GM23338 (cell line): Measurements from ENCODE around the gene SEPTIN8. TPM values are rescaled to one million over a fixed set of nuclear protein-coding genes. Genes with fewer than 3 reads are reported as not detected.
A peak's percentile ranks its signal among the peaks of the same experiment; 100 is the strongest.

Experiments
- ATAC-seq: fragments of 200-7000 bp; cut with Tn5 transposase; 3 replicates; pipeline ENCODE4 v1.9.1; 2020
- DNase-seq: peaks from one replicate; pipeline ENCODE4 v3.0.0-alpha.2; 2015; ENCODE audit warnings: low spot score
- H2AFZ ChIP-seq: fragments of 200-600 bp; sonication (generic); 2 replicates; pipeline ENCODE4 v1.8.0; 2016; ENCODE audit warnings: antibody characterized with exemption, mild to moderate bottlenecking, moderate library complexity
- H3F3A ChIP-seq: fragments of 200-600 bp; sonication (generic); replicated peaks from 2 replicates; pipeline ENCODE4 v1.8.0; 2017; ENCODE audit warnings: antibody characterized with exemption, mixed run types, low read depth
- H3K27ac ChIP-seq: fragments of 200-600 bp; sonication (generic); 2 replicates; pipeline ENCODE4 v1.6.1; 2016; ENCODE audit warnings: low read depth
- H3K27me3 ChIP-seq: fragments of 200-600 bp; sonication (generic); 2 replicates; pipeline ENCODE4 v1.8.0; 2016; ENCODE audit warnings: mild to moderate bottlenecking, mixed run types, moderate library complexity; ENCODE audit not compliant: insufficient read depth
- H3K36me3 ChIP-seq: fragments of 200-600 bp; sonication (generic); 2 replicates; pipeline ENCODE4 v1.8.0; 2016; ENCODE audit warnings: mild to moderate bottlenecking; ENCODE audit not compliant: insufficient read depth
- H3K4me1 ChIP-seq: fragments of 200-600 bp; sonication (generic); 2 replicates; pipeline ENCODE4 v1.8.0; 2016; ENCODE audit warnings: mild to moderate bottlenecking, moderate library complexity; ENCODE audit not compliant: insufficient read depth
- H3K4me2 ChIP-seq: fragments of 200-600 bp; sonication (generic); 2 replicates; pipeline ENCODE4 v1.7.1; 2017; ENCODE audit warnings: mixed run types
- H3K4me3 ChIP-seq: fragments of 200-600 bp; sonication (generic); 2 replicates; pipeline ENCODE4 v1.6.1; 2016; ENCODE audit warnings: mixed run types
- H3K79me2 ChIP-seq: fragments of 200-600 bp; sonication (generic); replicated peaks from 2 replicates; pipeline ENCODE4 v1.8.0; 2017; ENCODE audit warnings: mild to moderate bottlenecking; ENCODE audit not compliant: insufficient read depth
- H3K9me2 ChIP-seq: fragments of 200-600 bp; sonication (generic); 2 replicates; pipeline ENCODE4 v1.8.0; 2017; ENCODE audit not compliant: insufficient read depth
- H4K20me1 ChIP-seq: fragments of 200-600 bp; sonication (generic); replicated peaks from 2 replicates; pipeline ENCODE4 v1.8.0; 2017; ENCODE audit warnings: mild to moderate bottlenecking; ENCODE audit not compliant: insufficient read depth
- H3K27ac Mint-ChIP-seq: 2 replicates; pipeline ENCODE4 v1.8.0; 2020; ENCODE audit warnings: inconsistent platforms, mild to moderate bottlenecking, moderate library complexity, mixed read lengths
- H3K27me3 Mint-ChIP-seq: 3 replicates; pipeline ENCODE4 v1.8.0; 2022; ENCODE audit warnings: low read depth, mild to moderate bottlenecking, moderate library complexity, mixed read lengths, inconsistent platforms; ENCODE audit not compliant: insufficient read depth, poor library complexity
- H3K36me3 Mint-ChIP-seq: 3 replicates; pipeline ENCODE4 v1.8.0; 2021; ENCODE audit warnings: low read depth, mild to moderate bottlenecking, inconsistent platforms, moderate library complexity, mixed read lengths
- H3K4me1 Mint-ChIP-seq: 3 replicates; pipeline ENCODE4 v1.8.0; 2020; ENCODE audit warnings: mild to moderate bottlenecking, inconsistent platforms, mixed read lengths
- H3K4me3 Mint-ChIP-seq: 3 replicates; pipeline ENCODE4 v1.8.0; 2021; ENCODE audit warnings: moderate library complexity, mild to moderate bottlenecking, inconsistent platforms, mixed read lengths
- H3K9me3 Mint-ChIP-seq: 3 replicates; pipeline ENCODE4 v1.8.0; 2020; ENCODE audit warnings: moderate library complexity, mild to moderate bottlenecking, inconsistent platforms, mixed read lengths
- ETS1 ChIP-seq: IDR thresholded peaks from 2 replicates; pipeline ENCODE4 v1.6.1; 2016; ENCODE audit warnings: antibody characterized with exemption
- EZH2 ChIP-seq: fragments of 200-600 bp; sonication (generic); IDR thresholded peaks from one replicate; pipeline ENCODE4 v1.8.0; 2017; ENCODE audit warnings: antibody characterized with exemption, mild to moderate bottlenecking, low read depth; ENCODE audit not compliant: unreplicated experiment
- EZH2phosphoT487 ChIP-seq: fragments of 200-600 bp; sonication (generic); IDR thresholded peaks from one replicate; pipeline ENCODE4 v1.8.1; 2018; ENCODE audit warnings: antibody characterized with exemption; ENCODE audit not compliant: unreplicated experiment
- POLR2AphosphoS5 ChIP-seq: IDR thresholded peaks from 2 replicates; pipeline ENCODE4 v1.6.1; 2016; ENCODE audit warnings: antibody characterized with exemption, low read depth
- REST ChIP-seq: IDR thresholded peaks from one replicate; pipeline ENCODE4 v1.6.1; 2018; ENCODE audit warnings: antibody characterized with exemption; ENCODE audit not compliant: unreplicated experiment
- ZNF462 ChIP-seq: fragments of 250-450 bp; sonication (Bioruptor Pico); IDR thresholded peaks from 2 replicates; pipeline ENCODE4 v1.5.0; 2020; ENCODE audit warnings: mild to moderate bottlenecking, moderate library complexity
- polyA plus RNA-seq: library from polyadenylated mRNA; unstranded; fragments of >200 nt; fragmentation: Nextera tagmentation; extraction: Ambion mirVana; gene quantifications from 2 replicates; pipeline ENCODE4 v1.2.1, GENCODE V29; 2016
- total RNA-seq: library from RNA; depleted of rRNA; stranded (reverse); fragments of >200 nt; shearing (Covaris generic); gene quantifications from 2 replicates; pipeline ENCODE4 v1.2.3, GENCODE V29; 2014

The SEPTIN8 gene
- total and polyA plus RNA-seq, 2 experiments from 2014 or later: 8.8 to 45.0 TPM

GRCh38 chr5:132736853-132737833, 39.9 kb downstream of the SEPTIN8 start, which contains the start of gene KIF3A:
Gene KIF3A (minus strand): TSS chr5:132737546. CDS start chr5:132737419, 127 bp downstream.
- Mint-ChIP-seq H3K4me3 (peak within 1 kb of the TSS; percentile 84), H3K27ac (no peak within 1 kb of the TSS), H3K4me1 (peaks cover 14% of the 10 kb centered on the region), H3K36me3 (no peaks in the 10 kb centered on the region), H3K9me3 (no peaks in the 10 kb centered on the region), H3K27me3 (no peaks in the 10 kb centered on the region)
- peaks cover 6% of the 10 kb centered on the region; the same call in 1 of the 2 replicates for H3K27me3 ChIP-seq
- no peak within 1 kb of the TSS for H3K27ac ChIP-seq
- peaks cover 6% of the 10 kb centered on the region; the same call in 1 of the 2 replicates for H3K4me1 ChIP-seq
- H3K4me3 ChIP-seq: peak within 1 kb of the TSS; percentile 92
- peaks cover 11% of the 10 kb centered on the region for H3K79me2 ChIP-seq
- no peaks in the 10 kb centered on the region for H3K9me2 ChIP-seq
- H3F3A ChIP-seq: no peaks in the 10 kb centered on the region
- peak within 1 kb of the TSS; percentile 96 for H3K4me2 ChIP-seq
- peak; percentile 91 for ATAC-seq
- H2AFZ ChIP-seq: peak within 1 kb of the TSS; percentile 99
- DNase-seq: peak; percentile 99
- TF ChIP-seq POLR2AphosphoS5 (peak; percentile 88), REST (no peak)
- H4K20me1 ChIP-seq: peaks cover 11% of the 10 kb centered on the region; the same call in 1 of the 2 replicates
- no peaks in the 10 kb centered on the region for H3K36me3 ChIP-seq

- peaks cover 11% of the 10 kb centered on the region for H3K79me2 ChIP-seq
- H3K4me3 Mint-ChIP-seq: no peak overlapping the region
- peaks cover 6% of the 10 kb centered on the region; the same call in 1 of the 2 replicates for H3K4me1 ChIP-seq
- H3F3A ChIP-seq: no peaks in the 10 kb centered on the region
- H4K20me1 ChIP-seq: peaks cover 11% of the 10 kb centered on the region; the same call in 1 of the 2 replicates
- H3K9me2 ChIP-seq: no peaks in the 10 kb centered on the region
- H3K9me3 Mint-ChIP-seq: no peaks in the 10 kb centered on the region
- DNase-seq (no peak), ATAC-seq (no peak)
- no peak overlapping the region for H3K4me3 ChIP-seq
- peaks cover 14% of the 10 kb centered on the region for H3K4me1 Mint-ChIP-seq
- H3K27ac Mint-ChIP-seq: no peak overlapping the region
- peaks cover 4% of the 10 kb centered on the region; the same call in 1 of the 2 replicates for H3K27me3 ChIP-seq
- no peak overlapping the region for H3K4me2 ChIP-seq
- no peaks in the 10 kb centered on the region for H3K36me3 Mint-ChIP-seq
- H3K36me3 ChIP-seq: no peaks in the 10 kb centered on the region
- no peak overlapping the region for H3K27ac ChIP-seq
- no peak overlapping the region for H2AFZ ChIP-seq
- H3K27me3 Mint-ChIP-seq: no peaks in the 10 kb centered on the region
- TF ChIP-seq EZH2phosphoT487: no peak
- TF ChIP-seq EZH2: no peak
- no peak for TF ChIP-seq POLR2AphosphoS5
- no peak for TF ChIP-seq ZNF462 (CRISPR knock-in tag)
- TF ChIP-seq ETS1: no peak
These were observed 42.4 kb downstream of the SEPTIN8 start for GRCh38 chr5:132734687-132735086.
